SK-N-SH treated with all-trans-retinoic acid at 6 μM for 48 hours (cell line): Measurements from ENCODE around the gene RABGAP1L.

Experiments used
- GLIS3 ChIP-seq: fragments of 250-450 bp; sonication (Bioruptor Pico); IDR thresholded peaks from 2 replicates; pipeline ENCODE4 v1.5.0; 2020; ENCODE audit warnings: mild to moderate bottlenecking, moderate library complexity
- PATZ1 ChIP-seq: fragments of 250-450 bp; sonication (Bioruptor Pico); IDR thresholded peaks from 2 replicates; pipeline ENCODE4 v1.8.0; 2020; ENCODE audit warnings: mild to moderate bottlenecking, moderate library complexity, borderline replicate concordance
- PPARA ChIP-seq: fragments of 250-450 bp; sonication (Bioruptor Pico); IDR thresholded peaks from 2 replicates; pipeline ENCODE4 v1.5.0; 2020; ENCODE audit warnings: mild to moderate bottlenecking, borderline replicate concordance
- SNAI2 ChIP-seq: fragments of 250-450 bp; sonication (Bioruptor Pico); IDR thresholded peaks from 2 replicates; pipeline ENCODE4 v1.5.0; 2020; ENCODE audit warnings: mild to moderate bottlenecking, moderate library complexity
- TOX ChIP-seq: fragments of 250-450 bp; sonication (Bioruptor Pico); IDR thresholded peaks from 2 replicates; pipeline ENCODE4 v1.8.0; 2021; ENCODE audit warnings: mild to moderate bottlenecking, moderate library complexity, borderline replicate concordance
- ZNF8 ChIP-seq: fragments of 450-650 bp; formaldehyde crosslinking; IDR thresholded peaks from 2 replicates; pipeline ENCODE4 v1.5.0; 2020; ENCODE audit warnings: mild to moderate bottlenecking, moderate library complexity
- TF ChIP-seq, protein P1 (sequence below): fragments of 250-450 bp; sonication (Bioruptor Pico); IDR thresholded peaks from 2 replicates; pipeline ENCODE4 v1.8.0; 2021; ENCODE audit warnings: low read depth, mild to moderate bottlenecking, moderate library complexity, borderline replicate concordance
- TF ChIP-seq, protein P2 (sequence below): fragments of 250-450 bp; sonication (Bioruptor Pico); IDR thresholded peaks from 2 replicates; pipeline ENCODE4 v1.5.1; 2020; ENCODE audit warnings: low read depth, mild to moderate bottlenecking, moderate library complexity
- TF ChIP-seq, protein P3 (sequence below): fragments of 250-450 bp; sonication (Bioruptor Pico); IDR thresholded peaks from 2 replicates; pipeline ENCODE4 v1.5.0; 2020; ENCODE audit warnings: mild to moderate bottlenecking, moderate library complexity

DNA sequence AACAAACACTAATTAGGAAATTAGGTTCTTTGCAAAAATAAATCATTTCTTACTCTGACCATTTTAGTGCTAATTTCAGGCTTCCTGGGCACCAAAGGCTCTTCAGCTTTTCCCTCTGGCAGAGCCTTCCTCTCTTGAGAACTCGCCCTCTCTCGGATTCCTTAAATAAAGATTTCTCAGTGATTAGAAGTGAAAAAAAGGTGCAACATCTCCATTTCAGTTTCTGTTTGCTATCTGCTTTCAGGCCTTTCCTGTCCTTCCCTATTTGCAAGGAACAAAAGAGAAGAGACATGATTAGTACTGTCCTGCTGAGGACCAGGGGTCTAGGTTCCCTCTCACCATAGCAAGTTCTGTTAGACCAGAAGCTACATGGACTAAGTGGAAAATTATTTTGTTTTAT, 812.6 kb downstream of the RABGAP1L start:
- TF ChIP-seq PPARA (CRISPR knock-in tag) (no peak), GLIS3 (CRISPR knock-in tag) (no peak), PATZ1 (no peak), SNAI2 (no peak), TOX (CRISPR knock-in tag) (no peak), ZNF8 (CRISPR knock-in tag) (no peak)
- TF ChIP-seq, protein P1, sequence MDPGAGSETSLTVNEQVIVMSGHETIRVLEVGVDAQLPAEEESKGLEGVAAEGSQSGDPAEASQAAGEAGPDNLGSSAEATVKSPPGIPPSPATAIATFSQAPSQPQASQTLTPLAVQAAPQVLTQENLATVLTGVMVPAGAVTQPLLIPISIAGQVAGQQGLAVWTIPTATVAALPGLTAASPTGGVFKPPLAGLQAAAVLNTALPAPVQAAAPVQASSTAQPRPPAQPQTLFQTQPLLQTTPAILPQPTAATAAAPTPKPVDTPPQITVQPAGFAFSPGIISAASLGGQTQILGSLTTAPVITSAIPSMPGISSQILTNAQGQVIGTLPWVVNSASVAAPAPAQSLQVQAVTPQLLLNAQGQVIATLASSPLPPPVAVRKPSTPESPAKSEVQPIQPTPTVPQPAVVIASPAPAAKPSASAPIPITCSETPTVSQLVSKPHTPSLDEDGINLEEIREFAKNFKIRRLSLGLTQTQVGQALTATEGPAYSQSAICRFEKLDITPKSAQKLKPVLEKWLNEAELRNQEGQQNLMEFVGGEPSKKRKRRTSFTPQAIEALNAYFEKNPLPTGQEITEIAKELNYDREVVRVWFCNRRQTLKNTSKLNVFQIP (CRISPR knock-in tag) = no peak
- TF ChIP-seq, protein P2, sequence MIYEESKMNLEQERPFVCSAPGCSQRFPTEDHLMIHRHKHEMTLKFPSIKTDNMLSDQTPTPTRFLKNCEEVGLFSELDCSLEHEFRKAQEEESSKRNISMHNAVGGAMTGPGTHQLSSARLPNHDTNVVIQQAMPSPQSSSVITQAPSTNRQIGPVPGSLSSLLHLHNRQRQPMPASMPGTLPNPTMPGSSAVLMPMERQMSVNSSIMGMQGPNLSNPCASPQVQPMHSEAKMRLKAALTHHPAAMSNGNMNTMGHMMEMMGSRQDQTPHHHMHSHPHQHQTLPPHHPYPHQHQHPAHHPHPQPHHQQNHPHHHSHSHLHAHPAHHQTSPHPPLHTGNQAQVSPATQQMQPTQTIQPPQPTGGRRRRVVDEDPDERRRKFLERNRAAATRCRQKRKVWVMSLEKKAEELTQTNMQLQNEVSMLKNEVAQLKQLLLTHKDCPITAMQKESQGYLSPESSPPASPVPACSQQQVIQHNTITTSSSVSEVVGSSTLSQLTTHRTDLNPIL (CRISPR knock-in tag) = no peak
- TF ChIP-seq, protein P3, sequence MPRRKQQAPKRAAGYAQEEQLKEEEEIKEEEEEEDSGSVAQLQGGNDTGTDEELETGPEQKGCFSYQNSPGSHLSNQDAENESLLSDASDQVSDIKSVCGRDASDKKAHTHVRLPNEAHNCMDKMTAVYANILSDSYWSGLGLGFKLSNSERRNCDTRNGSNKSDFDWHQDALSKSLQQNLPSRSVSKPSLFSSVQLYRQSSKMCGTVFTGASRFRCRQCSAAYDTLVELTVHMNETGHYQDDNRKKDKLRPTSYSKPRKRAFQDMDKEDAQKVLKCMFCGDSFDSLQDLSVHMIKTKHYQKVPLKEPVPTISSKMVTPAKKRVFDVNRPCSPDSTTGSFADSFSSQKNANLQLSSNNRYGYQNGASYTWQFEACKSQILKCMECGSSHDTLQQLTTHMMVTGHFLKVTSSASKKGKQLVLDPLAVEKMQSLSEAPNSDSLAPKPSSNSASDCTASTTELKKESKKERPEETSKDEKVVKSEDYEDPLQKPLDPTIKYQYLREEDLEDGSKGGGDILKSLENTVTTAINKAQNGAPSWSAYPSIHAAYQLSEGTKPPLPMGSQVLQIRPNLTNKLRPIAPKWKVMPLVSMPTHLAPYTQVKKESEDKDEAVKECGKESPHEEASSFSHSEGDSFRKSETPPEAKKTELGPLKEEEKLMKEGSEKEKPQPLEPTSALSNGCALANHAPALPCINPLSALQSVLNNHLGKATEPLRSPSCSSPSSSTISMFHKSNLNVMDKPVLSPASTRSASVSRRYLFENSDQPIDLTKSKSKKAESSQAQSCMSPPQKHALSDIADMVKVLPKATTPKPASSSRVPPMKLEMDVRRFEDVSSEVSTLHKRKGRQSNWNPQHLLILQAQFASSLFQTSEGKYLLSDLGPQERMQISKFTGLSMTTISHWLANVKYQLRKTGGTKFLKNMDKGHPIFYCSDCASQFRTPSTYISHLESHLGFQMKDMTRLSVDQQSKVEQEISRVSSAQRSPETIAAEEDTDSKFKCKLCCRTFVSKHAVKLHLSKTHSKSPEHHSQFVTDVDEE (CRISPR knock-in tag) = no peak
